GM21786 (cell line): ENCODE measurements around the gene SOCS6.
"Not testable (repeated sequence)": the region's sequence is repeated elsewhere in the genome, so short reads cannot be mapped to it uniquely, and the experiment has no call there.

ENCODE experiments used
- ATAC-seq: cut with Tn5 transposase; IDR thresholded peaks from one replicate; pipeline ENCODE4 v1.9.1; 2021; ENCODE audit not compliant: unreplicated experiment

The SOCS6 gene

GRCh38 chr18:70288851-70289328 lies at the start of gene SOCS6:
TSS of gene SOCS6 (plus strand) at chr18:70289045. CDS start at chr18:70324669, 35,624 bp downstream.
- peak; percentile 57 for ATAC-seq

DNA sequence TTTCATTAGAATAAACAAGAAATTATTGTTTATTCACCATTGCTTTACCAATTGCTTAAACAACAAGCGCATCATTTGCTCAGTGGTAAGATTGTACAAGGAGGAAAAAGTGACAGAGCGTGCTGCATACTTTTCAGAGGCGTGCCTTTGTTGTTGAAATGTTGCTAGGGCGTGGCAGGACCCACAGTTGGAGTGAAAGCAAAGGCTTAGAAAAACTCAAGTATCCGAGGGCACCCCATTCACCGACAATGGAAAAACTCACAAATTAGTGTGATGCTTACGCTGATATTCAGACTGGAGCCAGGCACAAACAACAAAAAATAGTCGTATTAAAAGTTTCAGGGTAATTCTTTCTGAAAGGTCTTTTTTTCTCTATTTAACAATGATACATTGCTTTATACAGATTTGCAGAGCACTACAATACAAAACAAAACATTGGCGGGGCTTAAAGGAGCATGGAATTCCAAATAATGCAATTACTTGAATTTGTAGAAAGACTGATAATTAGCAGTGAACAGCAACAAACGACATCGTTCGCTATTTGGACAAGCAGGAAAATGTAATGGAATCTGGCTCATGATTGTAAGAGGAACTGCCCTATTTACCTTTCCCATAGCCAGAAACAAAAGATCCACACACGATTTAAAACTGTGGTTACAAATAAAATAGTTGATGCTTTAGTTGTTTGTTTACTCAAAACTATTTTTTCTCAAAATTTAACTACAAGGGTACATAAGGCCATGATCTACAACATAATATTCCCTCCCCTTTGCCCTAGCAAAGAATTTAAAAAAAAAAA lies 45.5 kb upstream of the SOCS6 start:
- no peak for ATAC-seq

GRCh38 chr18:70246061-70246466 lies 42.8 kb upstream of the SOCS6 start:
- ATAC-seq, result no peak

- no peak for ATAC-seq
Observed at GRCh38 chr18:70249118-70249517, 39.7 kb upstream of the SOCS6 start.

GRCh38 chr18:70249861-70250260 lies 39.0 kb upstream of the SOCS6 start:
- not testable (repeated sequence) for ATAC-seq

- no peak for ATAC-seq
Observed at GRCh38 chr18:70250781-70251180, 38.1 kb upstream of the SOCS6 start.

- ATAC-seq, result no peak
Observed at GRCh38 chr18:70256184-70256583, 32.7 kb upstream of the SOCS6 start.

DNA sequence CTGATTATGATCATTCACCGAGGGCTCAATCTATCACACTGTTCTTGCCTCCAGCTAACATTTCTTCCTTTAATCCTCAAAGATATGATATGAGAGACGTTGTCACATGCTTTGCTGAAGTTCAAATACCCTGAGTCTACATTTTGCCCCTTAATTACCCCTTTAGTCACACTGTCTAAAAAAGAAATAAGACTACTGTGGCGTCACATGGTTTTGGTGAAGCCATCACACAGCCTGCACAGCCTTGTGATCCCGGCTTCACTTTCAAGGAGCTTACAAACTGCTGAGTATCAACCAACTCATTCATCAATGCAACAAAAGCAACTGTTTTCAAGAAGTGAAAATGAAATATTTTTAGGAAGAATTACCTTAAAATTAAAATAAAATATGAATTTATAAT lies 31.9 kb upstream of the SOCS6 start:
- ATAC-seq, result no peak

DNA sequence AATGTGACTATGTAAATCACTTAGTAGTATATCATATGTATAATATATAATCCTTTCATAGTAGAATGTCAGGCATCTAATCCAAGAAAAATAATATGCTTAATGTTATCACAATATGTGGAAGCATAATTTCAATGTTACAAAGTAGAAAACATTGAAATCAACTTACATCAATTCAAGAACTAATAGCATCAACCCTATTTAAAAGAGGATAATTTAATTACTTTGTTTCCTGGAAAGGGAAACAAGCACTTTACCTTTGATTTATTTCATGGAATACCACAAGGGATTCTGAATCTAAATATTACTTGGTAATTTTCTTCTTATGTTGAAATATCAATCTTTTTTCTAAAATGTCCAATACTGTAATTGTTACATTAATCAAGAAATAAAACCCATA lies 30.6 kb upstream of the SOCS6 start:
- no peak for ATAC-seq

- no peak for ATAC-seq
Observed at GRCh38 chr18:70260683-70261082, 28.2 kb upstream of the SOCS6 start.

GRCh38 chr18:70261141-70261788 lies 27.6 kb upstream of the SOCS6 start:
- ATAC-seq, result no peak

DNA sequence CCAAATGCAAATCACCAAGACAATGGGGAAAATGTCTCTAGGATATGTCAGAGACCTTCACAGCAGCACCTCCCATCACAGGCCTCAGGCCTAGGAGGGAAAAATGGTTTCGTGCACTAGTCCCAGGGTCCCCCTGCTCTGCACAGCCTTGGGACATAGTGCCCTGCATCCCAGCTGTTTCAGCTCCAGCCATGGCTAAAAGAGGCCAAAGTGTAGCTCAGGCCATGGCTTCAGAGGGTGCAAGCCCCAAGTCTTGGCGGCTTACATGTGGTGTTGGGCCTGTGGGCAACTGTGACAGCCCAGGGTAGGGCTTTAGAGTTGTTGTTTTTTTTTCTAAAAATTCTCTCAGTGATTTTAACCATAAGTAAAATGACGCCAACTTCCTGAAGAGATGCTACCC lies 25.5 kb upstream of the SOCS6 start:
- no peak for ATAC-seq

- no peak for ATAC-seq
Observed at GRCh38 chr18:70271742-70272141, 17.1 kb upstream of the SOCS6 start.

DNA sequence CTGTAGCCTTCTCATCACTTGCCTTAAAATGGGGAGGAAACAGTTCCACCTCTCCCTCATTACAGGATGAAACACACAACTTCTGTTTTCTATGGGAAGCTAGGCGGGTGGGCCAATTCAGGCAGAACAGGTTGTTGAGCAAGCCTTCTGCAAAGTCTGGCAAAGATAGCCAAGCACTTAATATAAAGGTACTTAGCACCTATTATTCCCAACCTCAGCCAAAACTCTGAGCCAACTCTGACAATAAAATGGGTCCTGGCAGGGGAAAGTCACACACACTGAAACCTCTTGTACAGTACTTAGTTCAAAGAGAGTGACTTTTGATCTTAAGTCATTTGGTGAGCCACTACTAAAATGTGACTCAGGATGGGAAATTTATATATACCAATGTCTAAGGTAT lies 15.8 kb upstream of the SOCS6 start:
- no peak for ATAC-seq

DNA sequence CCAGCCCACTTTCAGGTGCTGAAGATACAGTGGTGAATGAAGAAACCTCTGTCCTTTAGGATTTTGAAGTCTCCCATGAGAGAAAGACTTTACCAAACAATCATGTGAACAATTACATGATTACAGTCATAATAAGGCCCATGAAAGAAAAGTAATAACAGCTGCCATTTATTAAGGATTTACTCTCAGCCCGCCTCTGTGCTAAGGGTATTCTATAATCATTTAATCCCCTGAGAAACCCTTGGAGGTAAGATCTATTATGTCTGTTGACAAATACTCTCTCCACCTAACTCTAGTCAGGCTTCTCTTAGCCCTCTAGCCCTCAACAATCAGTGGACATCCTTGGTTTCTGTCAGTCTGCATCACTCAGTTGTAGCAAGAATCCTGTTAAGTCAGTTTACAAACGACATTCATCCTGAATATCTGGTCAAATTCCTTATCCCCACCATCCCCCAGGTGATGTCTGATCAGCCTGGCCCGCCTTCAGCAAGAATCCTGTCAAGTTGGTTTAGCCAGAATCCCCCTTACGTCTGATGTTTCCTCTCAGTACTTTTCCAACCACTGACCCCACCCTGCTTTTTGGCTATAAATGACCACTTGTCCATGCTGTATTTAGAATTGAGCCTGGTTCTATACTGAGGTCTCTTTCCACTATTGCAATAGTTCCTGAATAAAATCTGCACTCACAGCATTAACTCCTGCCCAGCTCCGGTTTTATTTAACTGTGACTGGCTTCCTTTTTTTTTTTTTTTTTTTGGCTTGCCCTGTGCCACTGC lies 12.2 kb upstream of the SOCS6 start:
- ATAC-seq, result no peak

GRCh38 chr18:70279470-70279869 lies 9.4 kb upstream of the SOCS6 start:
- ATAC-seq, result no peak

DNA sequence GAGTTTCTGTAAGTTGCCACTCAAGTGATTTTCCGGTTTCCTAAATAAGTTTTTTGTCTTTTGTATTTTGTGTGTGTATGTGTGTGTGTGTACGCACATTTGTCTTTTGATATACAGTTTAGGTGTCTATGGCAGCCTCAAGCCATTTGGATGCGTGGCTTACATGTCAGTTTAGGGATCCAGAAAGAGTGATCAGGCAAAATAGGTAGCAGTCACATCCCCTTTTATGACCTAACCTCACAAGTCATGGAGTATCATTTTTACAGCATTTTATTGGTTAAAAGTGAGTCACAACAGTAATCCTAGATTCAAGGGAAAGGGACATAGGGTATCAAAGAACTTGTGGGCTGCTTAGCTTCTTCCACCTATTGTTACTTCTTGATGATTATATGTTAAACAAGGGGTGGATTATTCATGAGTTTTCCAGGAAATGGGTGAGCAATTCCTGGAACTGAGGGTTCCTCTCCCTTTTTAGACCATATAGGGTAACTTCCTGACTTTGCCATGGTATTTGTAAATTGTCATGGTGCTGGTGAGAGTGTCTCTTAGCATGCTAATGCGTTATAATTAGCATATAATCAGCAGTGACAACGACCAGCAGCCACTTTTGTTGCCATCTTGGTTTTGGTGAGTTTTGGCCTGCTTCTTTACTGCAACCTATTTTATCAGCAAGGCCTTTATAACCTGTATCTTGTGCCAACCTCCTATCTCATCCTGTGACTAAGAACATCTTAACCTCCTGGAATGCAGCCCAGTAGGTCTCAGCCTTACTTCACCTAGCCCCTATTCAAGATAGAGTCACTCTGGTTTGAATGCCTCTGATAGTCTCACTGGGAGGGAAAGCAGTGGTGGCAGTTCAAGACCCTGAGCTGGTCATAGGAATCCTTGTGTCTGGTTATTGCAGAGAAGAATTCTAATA lies 8.6 kb upstream of the SOCS6 start:
- ATAC-seq, result no peak

DNA sequence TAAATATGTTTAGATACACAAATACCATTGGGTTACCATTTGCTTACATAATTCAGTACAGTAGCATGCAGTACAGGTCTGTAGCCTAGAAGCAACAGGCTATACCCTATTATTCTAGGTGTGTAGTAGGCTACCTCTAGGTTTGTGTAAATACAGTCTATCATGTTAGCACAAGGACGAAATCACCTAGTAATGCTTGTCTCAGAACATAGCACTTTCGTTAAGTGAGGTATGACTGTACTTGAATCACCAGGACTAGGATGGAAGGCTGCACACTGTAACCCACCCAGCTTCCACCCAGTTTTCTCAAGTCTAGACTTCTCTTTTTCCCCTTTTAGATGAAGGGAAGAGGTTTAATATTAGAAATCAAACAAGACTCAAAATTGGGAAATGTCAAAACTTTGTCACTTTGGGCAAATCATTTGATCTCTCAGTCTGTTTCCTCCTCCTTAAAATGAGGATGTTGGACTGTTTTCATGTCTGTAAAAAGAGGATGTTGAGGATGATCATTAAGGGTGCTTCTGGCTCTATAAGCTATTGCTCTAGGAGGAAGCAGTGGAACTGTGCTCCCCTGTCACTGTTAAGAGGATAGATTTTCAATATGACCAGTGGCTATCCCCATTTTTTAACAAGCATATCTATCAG lies 3.7 kb upstream of the SOCS6 start:
- ATAC-seq, result no peak

DNA sequence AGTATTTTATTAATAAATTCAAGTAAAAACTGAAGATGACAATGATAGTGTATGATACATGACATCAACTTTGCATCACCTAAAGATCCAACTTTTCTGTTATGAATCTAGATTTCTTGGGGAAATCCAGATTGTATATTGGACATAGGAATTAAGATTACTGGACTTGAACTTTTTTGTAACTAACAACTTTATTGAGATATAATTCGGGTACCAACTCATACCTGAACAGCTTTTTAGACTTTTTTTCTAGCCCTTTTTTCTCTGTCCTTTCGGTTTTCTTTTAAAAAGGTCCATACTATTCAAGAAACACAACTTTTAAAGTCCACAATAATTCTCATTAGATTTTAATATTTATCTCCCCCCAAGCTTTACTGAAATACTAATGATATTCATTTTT lies 1.1 kb upstream of the SOCS6 start:
- ATAC-seq, result no peak

DNA sequence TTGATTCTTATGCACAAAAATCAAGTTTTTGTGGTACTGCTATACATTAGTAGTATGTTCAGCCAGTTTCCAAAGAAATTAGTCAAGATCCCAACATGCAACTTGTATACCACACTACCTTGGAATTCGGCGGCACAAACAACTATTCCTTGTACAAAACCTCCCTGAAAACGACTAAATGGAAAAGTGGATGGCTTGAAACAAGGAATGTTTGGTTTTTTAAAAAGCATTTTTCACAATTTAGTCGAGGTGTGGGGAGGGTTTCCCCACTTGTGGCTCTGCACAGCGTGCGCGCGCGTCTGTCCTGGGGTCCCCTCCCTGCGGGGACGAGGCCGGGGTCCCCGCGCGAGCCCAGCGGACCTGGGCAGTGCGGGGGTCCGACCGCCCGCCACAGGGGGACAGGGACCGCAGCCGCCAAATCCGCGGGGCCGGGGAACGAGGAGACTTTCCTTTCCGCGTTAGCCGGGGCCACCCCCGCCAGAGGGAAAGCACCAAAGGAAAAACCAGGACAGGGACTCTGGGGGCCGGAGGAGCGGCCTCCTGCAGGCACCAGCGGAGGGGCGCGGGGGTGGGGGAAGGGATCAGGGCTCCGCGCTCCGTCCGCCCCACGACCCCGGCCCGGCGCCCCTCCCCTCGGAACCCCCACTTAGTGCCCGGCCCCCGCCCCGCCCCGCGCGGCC lies 534 bp upstream of the SOCS6 start:
- ATAC-seq, result peak; percentile 21
